Endothelial cell of umbilical vein (primary cell): ENCODE results near the gene MYO1B. TPM values are rescaled to one million over a fixed set of nuclear protein-coding genes. Genes with fewer than 3 reads are reported as not detected.

Experiments used
- BruUV-seq: library from RNA; stranded (reverse); fragments of 400-500 nt; replicated peaks from 2 replicates; lab custom pipeline; 2021; lab: Mats Ljungman, UMichigan
- CTCF ChIA-PET: fragments of 300-600, 350-600 bp; sonication (Branson Sonifier 250); formaldehyde crosslinking; loops from one replicate; lab custom pipeline; 2021; ENCODE audit warnings: antibody characterized with exemption, inconsistent platforms; lab: Charles Lee
- POLR2A ChIA-PET: fragments of 300-600, 350-600 bp; sonication (Branson Sonifier 250); formaldehyde crosslinking; loops from one replicate; lab custom pipeline; 2021; ENCODE audit warnings: antibody characterized with exemption, inconsistent platforms; lab: Charles Lee
- DNase-seq: peaks from one replicate; pipeline ENCODE4 v3.0.0-alpha.2; 2011; ENCODE audit warnings: low read depth, low spot score
- FAIRE-seq: peaks from 2 replicates; lab custom pipeline; 2011; peaks lifted over from hg19 to GRCh38; lab: Jason Lieb, UNC
- H2AFZ ChIP-seq: 2 replicates; pipeline ENCODE4 v1.6.0; 2012; ENCODE audit warnings: low read depth, low read length, control low read depth, inconsistent platforms
- H3K27ac ChIP-seq: 2 replicates; pipeline ENCODE4 v1.5.1; 2011; ENCODE audit warnings: low read depth, mild to moderate bottlenecking, control low read depth, low read length, moderate library complexity; ENCODE audit not compliant: insufficient read depth
- H3K27me3 ChIP-seq, 2 experiments: 2 replicates each; pipeline versions ENCODE4 v1.6.0 to v1.6.1; 2011; ENCODE audit warnings: low read length in 2 of 2, mixed read lengths in 1 of 2; ENCODE audit not compliant: control insufficient read depth in 2 of 2, insufficient read depth in 2 of 2
- H3K36me3 ChIP-seq, 2 experiments: 2 replicates in 1 of 2; 3 replicates in 1 of 2; pipeline ENCODE4 v1.5.1; 2011; ENCODE audit warnings: low read length in 2 of 2, mild to moderate bottlenecking in 1 of 2, moderate library complexity in 1 of 2; ENCODE audit not compliant: control insufficient read depth in 2 of 2, insufficient read depth in 2 of 2; ENCODE audit errors: extremely low read depth in 1 of 2
- H3K4me1 ChIP-seq: 3 replicates; pipeline ENCODE4 v1.5.1; 2011; ENCODE audit warnings: mild to moderate bottlenecking, low read length; ENCODE audit not compliant: control insufficient read depth, insufficient read depth; ENCODE audit errors: extremely low read depth
- H3K4me2 ChIP-seq: 2 replicates; pipeline ENCODE4 v1.6.1; 2011; ENCODE audit warnings: low read length, control low read depth, mixed read lengths; ENCODE audit not compliant: insufficient read depth
- H3K4me3 ChIP-seq, 3 experiments: fragments of 200-600 bp in 1 of 3; sonication (generic), shearing (Covaris generic) in 1 of 3; replicated peaks in 1 of 3; 2 replicates each; pipeline ENCODE4 v1.5.1; 2011 to 2016; ENCODE audit warnings: control low read depth in 3 of 3, low read length in 3 of 3, mild to moderate bottlenecking in 2 of 3, inconsistent platforms in 1 of 3, low read depth in 1 of 3, moderate library complexity in 1 of 3; ENCODE audit not compliant: insufficient read depth in 1 of 3
- H3K79me2 ChIP-seq: 2 replicates; pipeline ENCODE4 v1.6.0; 2012; ENCODE audit warnings: low read length, inconsistent platforms; ENCODE audit not compliant: control insufficient read depth, insufficient read depth
- H3K9ac ChIP-seq: replicated peaks from 2 replicates; pipeline ENCODE3; 2011; ENCODE audit warnings: low read length, control low read depth; ENCODE audit not compliant: insufficient read depth; ENCODE audit errors: extremely low read depth
- H3K9me1 ChIP-seq: replicated peaks from 3 replicates; pipeline ENCODE4 v1.6.0; 2011; ENCODE audit warnings: mild to moderate bottlenecking, low read length; ENCODE audit not compliant: control insufficient read depth, insufficient read depth; ENCODE audit errors: extremely low read depth
- H3K9me3 ChIP-seq: replicated peaks from 2 replicates; pipeline ENCODE4 v1.5.1; 2012; ENCODE audit warnings: low read length, inconsistent platforms; ENCODE audit not compliant: control insufficient read depth, insufficient read depth
- H4K20me1 ChIP-seq: replicated peaks from 2 replicates; pipeline ENCODE3; 2011; ENCODE audit warnings: mild to moderate bottlenecking, low read length; ENCODE audit not compliant: control insufficient read depth, insufficient read depth; ENCODE audit errors: extremely low read depth
- CTCF ChIP-seq, 2 donors: IDR thresholded peaks; 1 replicate in 1 of 2; 2 replicates in 1 of 2; pipeline ENCODE4 v1.5.1; 2011; ENCODE audit warnings: low read length in 2 of 2, mild to moderate bottlenecking in 2 of 2, moderate library complexity in 2 of 2, control low read depth in 1 of 2, inconsistent platforms in 1 of 2, low read depth in 1 of 2; ENCODE audit not compliant: insufficient read depth in 1 of 2; ENCODE audit errors: extremely low read depth in 1 of 2
- EZH2 ChIP-seq: IDR thresholded peaks from 2 replicates; pipeline ENCODE4 v1.6.1; 2012; ENCODE audit warnings: borderline replicate concordance, low read depth, mild to moderate bottlenecking, moderate library complexity, low read length, inconsistent platforms; ENCODE audit not compliant: severe bottlenecking
- FOS ChIP-seq: IDR thresholded peaks from 2 replicates; pipeline ENCODE4 v1.6.1; 2011; ENCODE audit warnings: mild to moderate bottlenecking, low read length, moderate library complexity, borderline replicate concordance; ENCODE audit not compliant: insufficient read depth
- GATA2 ChIP-seq: IDR thresholded peaks from 2 replicates; pipeline ENCODE4 v1.7.0; 2011; ENCODE audit warnings: low read depth, mild to moderate bottlenecking, moderate library complexity, mixed read lengths, low read length; ENCODE audit not compliant: insufficient read length, insufficient read depth
- JUN ChIP-seq: IDR thresholded peaks from 2 replicates; pipeline ENCODE4 v1.6.1; 2011; ENCODE audit warnings: borderline replicate concordance, low read depth; ENCODE audit not compliant: insufficient read length, insufficient read depth
- MAX ChIP-seq: IDR thresholded peaks from 2 replicates; pipeline ENCODE4 v1.6.1; 2011; ENCODE audit not compliant: insufficient read depth, insufficient read length
- MYC ChIP-seq: IDR thresholded peaks from one replicate; pipeline ENCODE4 v1.6.1; 2011; ENCODE audit warnings: mild to moderate bottlenecking, low read depth, low read length
- POLR2A ChIP-seq: IDR thresholded peaks from 2 replicates; pipeline ENCODE4 v1.6.1; 2012; ENCODE audit warnings: low read depth, mild to moderate bottlenecking, control low read depth, low read length
- POLR2AphosphoS5 ChIP-seq: IDR thresholded peaks from 2 replicates; pipeline ENCODE4 v1.6.1; 2012; ENCODE audit warnings: low read depth, mild to moderate bottlenecking, control low read depth, low read length, moderate library complexity; ENCODE audit not compliant: insufficient read depth
- dilution Hi-C: fragments of 300-500 bp; cut with MboI; formaldehyde crosslinking; loops from one replicate; pipeline ENCODE4 v1.15.0; 2019; ENCODE audit warnings: low sequenced_read_pairs; ENCODE audit not compliant: extremely low pct_ligation_motif_present
- intact Hi-C: fragments of 100-400 bp; cut with micrococcal nuclease; formaldehyde crosslinking; loops from one replicate; pipeline ENCODE4 v1.10.0; 2022
- polyA plus RNA-seq, 4 experiments: library from polyadenylated mRNA; depleted of rRNA in 3 of 4; stranded (reverse) in 3 of 4; unstranded in 1 of 4; fragments of >200 nt; gene quantifications; 2 replicates each; pipeline versions ENCODE4 v1.2.1 to v1.2.3, GENCODE V29; 2011 to 2012; ENCODE audit warnings: missing spikeins in 1 of 4
- total RNA-seq: library from RNA; stranded (reverse); gene quantifications from 2 replicates; pipeline ENCODE4 v1.2.3, GENCODE V29; 2021

Gene MYO1B
- total and polyA plus RNA-seq, 2 donors (not counting 3 experiments of a cell fraction or from before 2014, with no cell fraction given), result 8.7 to 51.1 TPM

- intact Hi-C loops (no loop called here), dilution Hi-C loops (no loop called here)
- Histone ChIP-seq H3K4me2 (no peak overlapping the region), H3K36me3 (no peaks in the 10 kb centered on the region), H3K9me3 (no peaks in the 10 kb centered on the region), H2AFZ (no peak overlapping the region), H3K27me3 (peaks cover 0 to 1% of the 10 kb centered on the region in 2 experiments), H3K9me1 (no peaks in the 10 kb centered on the region), H4K20me1 (no peaks in the 10 kb centered on the region), H3K9ac (no peak overlapping the region), H3K4me1 (no peaks in the 10 kb centered on the region), H3K79me2 (no peaks in the 10 kb centered on the region), H3K27ac (no peak overlapping the region), H3K4me3 (no peak overlapping the region)
- no TSS peak for BruUV-seq
- no peak for DNase-seq
- ChIA-PET CTCF (interaction anchor here (1.8 kb wide), 1 partner anchor 10 kb away, joined by 6 read pairs; no protein-coding TSS in a partner anchor), POLR2A (no interaction called here)
- TF ChIP-seq FOS (no peak), EZH2 (no peak), JUN (no peak), POLR2AphosphoS5 (no peak), CTCF (IDR thresholded peaks at IDR 0.05; ENCODE audit: extremely low read depth in 1 of 2, insufficient read depth in 1 of 2, low read depth in 1 of 2, low read length in 2 of 2) (no peak), POLR2A (no peak), MAX (no peak), MYC (no peak), GATA2 (no peak)
- FAIRE-seq, result no peak
Observed at GRCh38 chr2:191428141-191428540, 182.9 kb downstream of the MYO1B start.
